WTC11 (cell line): Measurements from ENCODE around the gene GNAL.

Experiments
- CTCF ChIP-seq: fragments of 200-600 bp; IDR thresholded peaks from 2 replicates; pipeline ENCODE4 v1.8.0; 2022; ENCODE audit warnings: antibody characterized with exemption
- MLX ChIP-seq: sonication (generic); formaldehyde crosslinking; IDR thresholded peaks from 2 replicates; pipeline ENCODE4 v1.8.1; 2023; ENCODE audit warnings: mild to moderate bottlenecking, missing genetic modification reagents, moderate library complexity
- NR1H2 ChIP-seq: sonication (generic); formaldehyde crosslinking; IDR thresholded peaks from 2 replicates; pipeline ENCODE4 v1.9.0; 2021; ENCODE audit warnings: mild to moderate bottlenecking, moderate library complexity, missing genetic modification reagents
- NR3C1 ChIP-seq: sonication (generic); formaldehyde crosslinking; conservative IDR thresholded peaks from 2 replicates; pipeline ENCODE4 v1.8.1; 2023; ENCODE audit warnings: low read depth, mild to moderate bottlenecking, missing genetic modification reagents
- SP1 ChIP-seq: sonication (generic); formaldehyde crosslinking; conservative IDR thresholded peaks from 2 replicates; pipeline ENCODE4 v1.8.1; 2022; ENCODE audit warnings: missing genetic modification reagents
- TEAD4 ChIP-seq: sonication (generic); formaldehyde crosslinking; IDR thresholded peaks from 2 replicates; pipeline ENCODE4 v1.8.0; 2022; ENCODE audit warnings: mild to moderate bottlenecking, missing genetic modification reagents

GRCh38 chr18:11821643-11822237, 132.7 kb downstream of the GNAL start:
- TF ChIP-seq CTCF (no peak), NR3C1 (no peak), MLX (CRISPR knock-in tag) (no peak), SP1 (CRISPR knock-in tag) (no peak), TEAD4 (CRISPR knock-in tag) (no peak), NR1H2 (no peak)
